ENCODE data around the gene HDAC4. TPM values are rescaled to one million over a fixed set of nuclear protein-coding genes. Genes with fewer than 3 reads are reported as not detected.

HDAC4 gene
- total and polyA plus RNA-seq, 9 of the 15 experiments (the other 6 are each of a cell fraction or from before 2014, with no cell fraction given), result 0.11 to 20.2 (median 4.0) TPM

DNA sequence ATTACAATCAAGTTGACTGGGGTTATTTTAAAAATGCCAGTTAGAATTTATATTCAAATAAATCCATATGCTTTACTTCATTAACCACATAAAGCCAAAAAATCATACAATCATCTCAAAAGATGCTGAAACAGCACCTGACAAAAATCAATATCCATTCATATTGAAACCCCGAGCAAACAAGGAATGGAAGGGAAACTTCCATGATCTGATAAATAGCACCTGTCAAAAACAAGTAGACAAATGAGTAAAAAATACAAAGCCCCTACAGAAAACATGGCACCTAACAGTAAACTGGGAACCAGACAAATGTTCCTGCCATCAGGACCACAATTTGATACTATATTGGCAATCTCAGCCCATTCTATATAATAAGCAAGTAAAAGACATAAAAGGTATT, 227.5 kb downstream of the HDAC4 start:
- H3K9ac ChIP-seq (ENCODE audit: insufficient read depth in 1 of 2, low read depth in 2 of 2, low read length in 2 of 2), result no peak overlapping the region
- intact Hi-C loops (cut with micrococcal nuclease) (no loop called here), in situ Hi-C loops (cut with MboI) (no loop called here)
- no peak overlapping the region for H3K27ac ChIP-seq (ENCODE audit: extremely low read depth, low read depth, low read length)
- no peak for TF ChIP-seq MCM2 (IDR thresholded peaks at IDR 0.05; ENCODE audit: low read depth)
- no peak for TF ChIP-seq ZNF3 (CRISPR knock-in tag; IDR thresholded peaks at IDR 0.05)
- no peaks in the 10 kb centered on the region for H3K36me3 ChIP-seq (ENCODE audit: control insufficient read depth, insufficient read depth, low read length)
- no peaks in the 10 kb centered on the region for H3K9me1 ChIP-seq (ENCODE audit: control insufficient read depth, insufficient read depth, low read length)
- no peaks in the 10 kb centered on the region for H3K79me2 ChIP-seq (ENCODE audit: control insufficient read depth, insufficient read depth, low read length)
- H4K20me1 ChIP-seq (replicated peaks; ENCODE audit: control insufficient read depth, insufficient read depth, low read length), result no peaks in the 10 kb centered on the region
- no TSS peak for BruUV-seq (replicated peaks)
- ChIA-PET CTCF (ENCODE audit: low intra/inter-chr PET ratio) (interaction anchor here (0.7 kb wide), 1 partner anchor 689 kb away, joined by 3 read pairs; no protein-coding TSS in a partner anchor), POLR2A (no interaction called here)
- FAIRE-seq (no peak), ATAC-seq (no peak), DNase-seq (ENCODE audit: extremely low read depth in 1 of 4, low spot score in 3 of 4) (no peak)
- no peak overlapping the region for H3K4me3 ChIP-seq
- H3K4me2 ChIP-seq (ENCODE audit: insufficient read depth, low read length), result no peak overlapping the region
- no peaks in the 10 kb centered on the region for H3K27me3 ChIP-seq (ENCODE audit: control insufficient read depth in 2 of 2, insufficient read depth in 2 of 2, low read length in 2 of 2)
- no peak overlapping the region for H2AFZ ChIP-seq (ENCODE audit: low read depth, low read length)
- 100% methylated on average over 1 of the region's 1 CpG for WGBS (ENCODE audit: insufficient coverage, low coverage, missing lambda C conversion rate)
- no peaks in the 10 kb centered on the region for H3K4me1 ChIP-seq (replicated peaks in 1 of 2; ENCODE audit: control insufficient read depth in 2 of 2, insufficient read depth in 2 of 2, low read length in 2 of 2)
- no peaks in the 10 kb centered on the region for H3K9me3 ChIP-seq (replicated peaks; ENCODE audit: control insufficient read depth, insufficient read depth, low read depth, low read length)

DNA sequence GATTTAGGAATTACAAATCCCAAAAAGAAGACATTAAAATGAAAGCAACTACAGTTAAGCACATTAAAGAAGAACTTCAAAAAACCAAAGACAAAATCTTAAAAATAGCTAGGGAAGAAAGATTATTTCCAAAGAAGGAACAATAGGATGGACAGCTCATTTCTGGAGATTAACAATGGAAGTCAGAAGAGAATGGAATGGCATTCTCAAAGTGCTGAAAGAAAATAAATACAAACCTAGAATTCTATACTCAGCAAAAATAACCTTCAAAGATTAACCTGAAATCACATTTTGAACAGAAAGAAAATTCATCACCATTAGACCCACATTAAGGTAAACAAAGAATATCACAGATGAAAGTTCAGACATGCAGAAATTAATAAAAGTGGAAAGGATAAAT, 229.2 kb downstream of the HDAC4 start:
- no peaks in the 10 kb centered on the region for H3K36me3 ChIP-seq (ENCODE audit: control insufficient read depth, insufficient read depth, low read length)
- no peak overlapping the region for H3K4me3 ChIP-seq
- H3K4me1 ChIP-seq (replicated peaks in 1 of 2; ENCODE audit: control insufficient read depth in 2 of 2, insufficient read depth in 2 of 2, low read length in 2 of 2), result no peaks in the 10 kb centered on the region; a peak in 1 of 5 replicates
- ChIA-PET POLR2A (no interaction called here), CTCF (ENCODE audit: low intra/inter-chr PET ratio) (no interaction called here)
- ATAC-seq (no peak), DNase-seq (ENCODE audit: extremely low read depth in 1 of 4, low spot score in 3 of 4) (no peak), FAIRE-seq (no peak)
- in situ Hi-C loops (cut with MboI) (no loop called here), intact Hi-C loops (cut with micrococcal nuclease) (no loop called here)
- H3K9me1 ChIP-seq (ENCODE audit: control insufficient read depth, insufficient read depth, low read length), result no peaks in the 10 kb centered on the region
- H3K79me2 ChIP-seq (ENCODE audit: control insufficient read depth, insufficient read depth, low read length), result no peaks in the 10 kb centered on the region
- TF ChIP-seq CBX3 (IDR thresholded peaks at IDR 0.05; ENCODE audit: borderline replicate concordance in 1 of 2, low read length in 2 of 2), result peak in 1 of 2 experiments; percentile 90; a peak in 2 of 3 replicates
- peak; percentile 61; the same call in 1 of the 2 replicates for TF ChIP-seq C11orf30 (IDR thresholded peaks at IDR 0.05; ENCODE audit: low read depth)
- TF ChIP-seq BRF1 (IDR thresholded peaks at IDR 0.05; ENCODE audit: borderline replicate concordance, extremely low read depth, insufficient read length), result no peak
- peak in 1 of 2 experiments; percentile 48; a peak in 2 of 4 replicates for TF ChIP-seq TRIM24 (IDR thresholded peaks at IDR 0.05)
- no peak for TF ChIP-seq CREM (IDR thresholded peaks at IDR 0.05; ENCODE audit: low read depth)
- TF ChIP-seq, protein P1, sequence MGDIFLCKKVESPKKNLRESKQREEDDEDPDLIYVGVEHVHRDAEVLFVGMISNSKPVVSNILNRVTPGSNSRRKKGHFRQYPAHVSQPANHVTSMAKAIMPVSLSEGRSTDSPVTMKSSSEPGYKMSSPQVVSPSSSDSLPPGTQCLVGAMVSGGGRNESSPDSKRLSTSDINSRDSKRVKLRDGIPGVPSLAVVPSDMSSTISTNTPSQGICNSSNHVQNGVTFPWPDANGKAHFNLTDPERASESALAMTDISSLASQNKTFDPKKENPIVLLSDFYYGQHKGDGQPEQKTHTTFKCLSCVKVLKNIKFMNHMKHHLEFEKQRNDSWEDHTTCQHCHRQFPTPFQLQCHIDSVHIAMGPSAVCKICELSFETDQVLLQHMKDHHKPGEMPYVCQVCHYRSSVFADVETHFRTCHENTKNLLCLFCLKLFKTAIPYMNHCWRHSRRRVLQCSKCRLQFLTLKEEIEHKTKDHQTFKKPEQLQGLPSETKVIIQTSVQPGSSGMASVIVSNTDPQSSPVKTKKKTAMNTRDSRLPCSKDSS (IDR thresholded peaks at IDR 0.05; ENCODE audit: low read depth, partially characterized antibody), result peak; percentile 73
- no peak for TF ChIP-seq ZNF586 (CRISPR knock-in tag; conservative IDR thresholded peaks at IDR 0.05)
- 0 out of 2 replicates have a peak, but pooled peaks have one; percentile 74 for TF ChIP-seq CBX5 (IDR thresholded peaks at IDR 0.05; ENCODE audit: borderline replicate concordance, low read depth)
- TF ChIP-seq TRIM28 (IDR thresholded peaks at IDR 0.05), result peak; percentile 93
- TF ChIP-seq ZSCAN29 (IDR thresholded peaks at IDR 0.05), result no peak
- TF ChIP-seq ZNF316 (IDR thresholded peaks at IDR 0.05), result peak; percentile 74
- no peaks in the 10 kb centered on the region for H3K9me3 ChIP-seq (replicated peaks; ENCODE audit: control insufficient read depth, insufficient read depth, low read depth, low read length)
- H3K27me3 ChIP-seq (ENCODE audit: control insufficient read depth in 2 of 2, insufficient read depth in 2 of 2, low read length in 2 of 2), result no peaks in the 10 kb centered on the region
- no peaks in the 10 kb centered on the region for H4K20me1 ChIP-seq (replicated peaks; ENCODE audit: control insufficient read depth, insufficient read depth, low read length)
- no peak overlapping the region for H2AFZ ChIP-seq (ENCODE audit: low read depth, low read length)
- H3K4me2 ChIP-seq (ENCODE audit: insufficient read depth, low read length), result no peak overlapping the region
- no peak overlapping the region for H3K27ac ChIP-seq (ENCODE audit: extremely low read depth, low read depth, low read length)
- no TSS peak for BruUV-seq (replicated peaks)
- H3K9ac ChIP-seq (ENCODE audit: insufficient read depth in 1 of 2, low read depth in 2 of 2, low read length in 2 of 2), result no peak overlapping the region
